Neural cell (in vitro differentiated cells): ENCODE data around the gene SLC9A6. TPM values are rescaled to one million over a fixed set of nuclear protein-coding genes. Genes with fewer than 3 reads are reported as not detected.

ENCODE experiments used
- H2AFZ ChIP-seq: fragments of 200-600, 300-800 bp; sonication (generic), shearing (Covaris generic); 2 replicates; pipeline ENCODE4 v1.6.0; 2014; ENCODE audit warnings: low read depth, mild to moderate bottlenecking, antibody characterized with exemption, low read length, moderate library complexity
- H3F3A ChIP-seq: fragments of 200-600 bp; shearing (Covaris generic); 2 replicates; pipeline ENCODE4 v1.6.1; 2016; ENCODE audit warnings: mild to moderate bottlenecking, moderate library complexity, mixed read lengths, antibody characterized with exemption, low read length; ENCODE audit not compliant: insufficient read depth, poor library complexity, severe bottlenecking
- H3K27ac ChIP-seq: fragments of 200-600, 300-800 bp; sonication (generic), shearing (Covaris generic); 2 replicates; pipeline ENCODE4 v1.5.1; 2014; ENCODE audit warnings: mild to moderate bottlenecking, low read length, moderate library complexity
- H3K27me3 ChIP-seq: fragments of 300-800, 200-600 bp; sonication (generic), shearing (Covaris generic); 2 replicates; pipeline ENCODE4 v1.6.0; 2014; ENCODE audit warnings: mild to moderate bottlenecking, low read depth, low read length, moderate library complexity; ENCODE audit not compliant: insufficient read depth
- H3K36me3 ChIP-seq: fragments of 300-800, 200-600 bp; sonication (generic), shearing (Covaris generic); 2 replicates; pipeline ENCODE4 v1.5.1; 2014; ENCODE audit warnings: mild to moderate bottlenecking, antibody characterized with exemption, low read length, moderate library complexity; ENCODE audit not compliant: insufficient read depth
- H3K4me2 ChIP-seq: fragments of 300-800, 200-600 bp; sonication (generic), shearing (Covaris generic); 2 replicates; pipeline ENCODE4 v1.6.0; 2014; ENCODE audit warnings: mild to moderate bottlenecking, low read length
- H3K4me3 ChIP-seq: fragments of 300-800, 200-600 bp; sonication (generic), shearing (Covaris generic); 2 replicates; pipeline ENCODE4 v1.5.1; 2014; ENCODE audit warnings: mild to moderate bottlenecking, low read length, moderate library complexity
- H3K79me2 ChIP-seq: fragments of 200-600 bp; shearing (Covaris generic); replicated peaks from 2 replicates; pipeline ENCODE4 v1.6.0; 2014; ENCODE audit warnings: mild to moderate bottlenecking, low read length, moderate library complexity; ENCODE audit not compliant: insufficient read depth
- H3K9ac ChIP-seq: fragments of 300-800, 200-600 bp; sonication (generic), shearing (Covaris generic); 2 replicates; pipeline ENCODE4 v1.6.1; 2016; ENCODE audit warnings: mild to moderate bottlenecking, low read length, mixed read lengths
- H3K9me2 ChIP-seq: fragments of 200-600 bp; shearing (Covaris generic); 2 replicates; pipeline ENCODE4 v1.6.1; 2016; ENCODE audit warnings: mild to moderate bottlenecking, low read length, mixed read lengths; ENCODE audit not compliant: insufficient read depth
- H3K9me3 ChIP-seq: fragments of 200-600, 300-800 bp; sonication (generic), shearing (Covaris generic); 2 replicates; pipeline ENCODE4 v1.6.1; 2016; ENCODE audit warnings: mild to moderate bottlenecking, mixed run types, low read length, moderate library complexity, mixed read lengths
- H4K20me1 ChIP-seq: fragments of 200-600 bp; shearing (Covaris generic); 2 replicates; pipeline ENCODE4 v1.6.1; 2016; ENCODE audit warnings: mild to moderate bottlenecking, mixed run types; ENCODE audit not compliant: insufficient read depth
- EP300 ChIP-seq: fragments of 450-650 bp; conservative IDR thresholded peaks from 2 replicates; pipeline ENCODE4 v1.6.1; 2014; ENCODE audit warnings: antibody characterized with exemption, mild to moderate bottlenecking, moderate library complexity; ENCODE audit not compliant: poor library complexity, severe bottlenecking
- EZH2 ChIP-seq: fragments of 200-600, 300-800 bp; shearing (Covaris generic), sonication (generic); IDR thresholded peaks from 2 replicates; pipeline ENCODE4 v1.6.1; 2014; ENCODE audit warnings: antibody characterized with exemption, low read length, borderline replicate concordance, mild to moderate bottlenecking; ENCODE audit not compliant: insufficient read depth, poor library complexity, severe bottlenecking
- MXI1 ChIP-seq: fragments of 450-650 bp; conservative IDR thresholded peaks from 2 replicates; pipeline ENCODE4 v1.6.1; 2014; ENCODE audit warnings: antibody characterized with exemption, mild to moderate bottlenecking; ENCODE audit not compliant: poor library complexity, severe bottlenecking
- POLR2AphosphoS5 ChIP-seq: IDR thresholded peaks from 2 replicates; pipeline ENCODE4 v1.6.1; 2012
- RAD21 ChIP-seq: fragments of 450-650 bp; conservative IDR thresholded peaks from 2 replicates; pipeline ENCODE4 v1.6.1; 2014; ENCODE audit warnings: antibody characterized with exemption, mild to moderate bottlenecking, moderate library complexity
- REST ChIP-seq: IDR thresholded peaks from 2 replicates; pipeline ENCODE4 v1.6.1; 2012; ENCODE audit warnings: borderline replicate concordance
- SMC3 ChIP-seq: fragments of 450-650 bp; conservative IDR thresholded peaks from 2 replicates; pipeline ENCODE4 v1.6.1; 2014; ENCODE audit warnings: antibody characterized with exemption, mild to moderate bottlenecking, moderate library complexity; ENCODE audit not compliant: poor library complexity
- TAF1 ChIP-seq: IDR thresholded peaks from 2 replicates; pipeline ENCODE4 v1.6.1; 2012; ENCODE audit warnings: low read depth
- polyA plus RNA-seq: library from polyadenylated mRNA; depleted of rRNA; stranded (reverse); fragments of >200 nt; gene quantifications from 2 replicates; pipeline ENCODE4 v1.2.3, GENCODE V29; 2014
- TF ChIP-seq, protein P1 (sequence below): fragments of 450-650 bp; IDR thresholded peaks from 2 replicates; pipeline ENCODE4 v1.5.1; 2014; ENCODE audit warnings: antibody characterized with exemption, mild to moderate bottlenecking, moderate library complexity; ENCODE audit not compliant: poor library complexity, severe bottlenecking

Gene SLC9A6
- polyA plus RNA-seq, 1 donor from 2014 or later, result 103 TPM

- Histone ChIP-seq H3K9ac (no peak overlapping the region), H3F3A (no peaks in the 10 kb centered on the region), H3K27ac (no peak overlapping the region), H3K36me3 (no peaks in the 10 kb centered on the region), H3K9me3 (no peaks in the 10 kb centered on the region), H3K4me3 (no peak overlapping the region), H3K27me3 (no peaks in the 10 kb centered on the region), H4K20me1 (no peaks in the 10 kb centered on the region), H3K4me2 (no peak overlapping the region), H3K79me2 (no peaks in the 10 kb centered on the region), H2AFZ (no peak overlapping the region), H3K9me2 (no peaks in the 10 kb centered on the region)
- TF ChIP-seq EZH2, result no peak
- no peak for TF ChIP-seq RAD21
- TF ChIP-seq TAF1, result no peak
- TF ChIP-seq, protein P1, sequence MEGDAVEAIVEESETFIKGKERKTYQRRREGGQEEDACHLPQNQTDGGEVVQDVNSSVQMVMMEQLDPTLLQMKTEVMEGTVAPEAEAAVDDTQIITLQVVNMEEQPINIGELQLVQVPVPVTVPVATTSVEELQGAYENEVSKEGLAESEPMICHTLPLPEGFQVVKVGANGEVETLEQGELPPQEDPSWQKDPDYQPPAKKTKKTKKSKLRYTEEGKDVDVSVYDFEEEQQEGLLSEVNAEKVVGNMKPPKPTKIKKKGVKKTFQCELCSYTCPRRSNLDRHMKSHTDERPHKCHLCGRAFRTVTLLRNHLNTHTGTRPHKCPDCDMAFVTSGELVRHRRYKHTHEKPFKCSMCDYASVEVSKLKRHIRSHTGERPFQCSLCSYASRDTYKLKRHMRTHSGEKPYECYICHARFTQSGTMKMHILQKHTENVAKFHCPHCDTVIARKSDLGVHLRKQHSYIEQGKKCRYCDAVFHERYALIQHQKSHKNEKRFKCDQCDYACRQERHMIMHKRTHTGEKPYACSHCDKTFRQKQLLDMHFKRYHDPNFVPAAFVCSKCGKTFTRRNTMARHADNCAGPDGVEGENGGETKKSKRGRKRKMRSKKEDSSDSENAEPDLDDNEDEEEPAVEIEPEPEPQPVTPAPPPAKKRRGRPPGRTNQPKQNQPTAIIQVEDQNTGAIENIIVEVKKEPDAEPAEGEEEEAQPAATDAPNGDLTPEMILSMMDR, result no peak
- TF ChIP-seq REST, result no peak
- TF ChIP-seq MXI1, result no peak
- TF ChIP-seq EP300, result no peak
- no peak for TF ChIP-seq POLR2AphosphoS5
- TF ChIP-seq SMC3, result no peak
These were observed 62.7 kb downstream of the SLC9A6 start for GRCh38 chrX:136047969-136048368.

DNA sequence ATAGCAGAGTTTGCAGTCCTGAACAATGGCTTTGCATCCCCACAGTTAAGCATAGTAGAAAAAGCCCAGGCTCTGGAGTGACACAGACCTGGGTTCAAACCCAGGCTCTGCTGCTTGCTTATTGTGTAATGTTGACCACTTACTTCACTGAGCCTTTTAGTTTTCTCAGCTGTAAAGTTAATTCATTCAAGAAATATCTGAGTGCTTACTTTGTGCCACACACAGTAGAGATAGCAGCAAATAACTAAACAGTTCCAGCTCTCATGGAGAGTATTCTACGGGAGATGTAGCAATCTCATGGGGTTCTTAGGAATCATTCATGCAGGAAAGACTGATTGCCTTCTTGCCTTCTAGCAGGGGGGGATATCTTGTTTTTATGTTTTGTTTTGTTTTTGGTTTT lies 63.2 kb downstream of the SLC9A6 start:
- Histone ChIP-seq H3K9me3 (no peaks in the 10 kb centered on the region), H3K4me2 (no peak overlapping the region), H2AFZ (no peak overlapping the region), H3K36me3 (no peaks in the 10 kb centered on the region), H3K27me3 (no peaks in the 10 kb centered on the region), H3K4me3 (no peak overlapping the region), H3K27ac (no peak overlapping the region), H4K20me1 (no peaks in the 10 kb centered on the region), H3K79me2 (no peaks in the 10 kb centered on the region), H3F3A (no peaks in the 10 kb centered on the region), H3K9me2 (no peaks in the 10 kb centered on the region), H3K9ac (no peak overlapping the region)
- TF ChIP-seq REST (no peak), TAF1 (no peak), RAD21 (no peak), EZH2 (no peak), SMC3 (no peak), EP300 (no peak), MXI1 (no peak), POLR2AphosphoS5 (no peak)
- TF ChIP-seq, protein P1, result no peak
